Measurements from ENCODE around the gene LLGL2. TPM values are rescaled to one million over a fixed set of nuclear protein-coding genes. Genes with fewer than 3 reads are reported as not detected.

The LLGL2 gene
- total and polyA plus RNA-seq, 2 donors (not counting 1 experiment from before 2014, with no cell fraction given): 0.03 to 0.33 TPM

DNA sequence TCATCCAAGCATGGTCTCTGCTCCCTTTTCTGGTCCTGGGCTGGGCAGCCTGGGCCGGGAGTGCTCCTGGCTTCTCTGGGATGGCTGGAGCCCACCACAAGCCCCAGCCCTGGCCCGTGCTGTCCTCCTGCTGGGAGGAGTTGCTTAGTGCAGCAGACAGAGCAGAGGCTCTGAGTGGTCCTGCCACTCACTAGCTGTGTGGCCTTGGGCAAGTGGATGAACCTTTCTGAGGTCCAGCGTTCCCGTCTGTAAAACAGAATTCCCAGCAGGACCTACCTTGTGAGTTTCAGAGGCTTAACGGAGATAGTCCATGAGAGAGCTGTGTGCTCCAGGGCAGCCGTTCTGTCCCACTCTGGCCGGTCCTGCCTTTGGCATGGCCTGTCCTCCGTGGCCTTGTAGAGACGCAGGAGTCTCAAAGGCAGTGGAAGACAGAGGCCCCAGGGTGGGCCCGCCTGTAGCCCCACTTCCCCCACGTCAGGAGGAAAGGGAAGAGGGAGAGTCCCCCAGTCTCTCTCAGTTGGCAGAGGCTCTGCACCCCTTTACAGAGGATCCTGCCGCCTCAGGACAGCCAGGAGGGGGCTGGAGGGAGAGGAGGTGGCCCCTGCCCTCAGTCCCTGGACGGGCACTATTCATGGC lies 69.9 kb downstream of the LLGL2 start:
- no peak overlapping the region for H3K4me2 ChIP-seq (ENCODE audit: extremely low read depth, insufficient read depth, low read length)
- no peaks in the 10 kb centered on the region for H3K79me2 ChIP-seq (ENCODE audit: control insufficient read depth, insufficient read depth, low read length)
- H3K36me3 ChIP-seq (ENCODE audit: control insufficient read depth, insufficient read depth, low read length): no peaks in the 10 kb centered on the region
- no peak overlapping the region for H3K27ac ChIP-seq (ENCODE audit: insufficient read depth, low read length)
- H4K20me1 ChIP-seq (ENCODE audit: control insufficient read depth, extremely low read depth, insufficient read depth, low read length): no peaks in the 10 kb centered on the region
- no peak overlapping the region for H2AFZ ChIP-seq (ENCODE audit: low read length)
- DNase-seq (ENCODE audit: low read depth in 2 of 2): no peak
- no peaks in the 10 kb centered on the region for H3K9me3 ChIP-seq (ENCODE audit: control insufficient read depth, insufficient read depth, low read depth, low read length)
- no peaks in the 10 kb centered on the region for H3K4me1 ChIP-seq (ENCODE audit: control insufficient read depth, extremely low read depth, insufficient read depth, low read length)
- H3K4me3 ChIP-seq (replicated peaks in 1 of 4; ENCODE audit: control extremely low read depth in 1 of 4, insufficient read depth in 1 of 4, low read depth in 3 of 4, low read length in 4 of 4): no peak overlapping the region
- no peak overlapping the region for H3K9ac ChIP-seq (ENCODE audit: insufficient read depth, low read length)
- no peak for TF ChIP-seq EZH2 (IDR thresholded peaks at IDR 0.05; ENCODE audit: low read length, missing control alignments)
- TF ChIP-seq, protein P1, sequence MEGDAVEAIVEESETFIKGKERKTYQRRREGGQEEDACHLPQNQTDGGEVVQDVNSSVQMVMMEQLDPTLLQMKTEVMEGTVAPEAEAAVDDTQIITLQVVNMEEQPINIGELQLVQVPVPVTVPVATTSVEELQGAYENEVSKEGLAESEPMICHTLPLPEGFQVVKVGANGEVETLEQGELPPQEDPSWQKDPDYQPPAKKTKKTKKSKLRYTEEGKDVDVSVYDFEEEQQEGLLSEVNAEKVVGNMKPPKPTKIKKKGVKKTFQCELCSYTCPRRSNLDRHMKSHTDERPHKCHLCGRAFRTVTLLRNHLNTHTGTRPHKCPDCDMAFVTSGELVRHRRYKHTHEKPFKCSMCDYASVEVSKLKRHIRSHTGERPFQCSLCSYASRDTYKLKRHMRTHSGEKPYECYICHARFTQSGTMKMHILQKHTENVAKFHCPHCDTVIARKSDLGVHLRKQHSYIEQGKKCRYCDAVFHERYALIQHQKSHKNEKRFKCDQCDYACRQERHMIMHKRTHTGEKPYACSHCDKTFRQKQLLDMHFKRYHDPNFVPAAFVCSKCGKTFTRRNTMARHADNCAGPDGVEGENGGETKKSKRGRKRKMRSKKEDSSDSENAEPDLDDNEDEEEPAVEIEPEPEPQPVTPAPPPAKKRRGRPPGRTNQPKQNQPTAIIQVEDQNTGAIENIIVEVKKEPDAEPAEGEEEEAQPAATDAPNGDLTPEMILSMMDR (conservative IDR thresholded peaks at IDR 0.05 in 1 of 2, IDR thresholded peaks at IDR 0.05 in 1 of 2; ENCODE audit: low read depth in 1 of 2, low read length in 2 of 2): no peak
- peaks cover 4% of the 10 kb centered on the region for H3K27me3 ChIP-seq (ENCODE audit: control insufficient read depth, insufficient read depth, low read length)

DNA sequence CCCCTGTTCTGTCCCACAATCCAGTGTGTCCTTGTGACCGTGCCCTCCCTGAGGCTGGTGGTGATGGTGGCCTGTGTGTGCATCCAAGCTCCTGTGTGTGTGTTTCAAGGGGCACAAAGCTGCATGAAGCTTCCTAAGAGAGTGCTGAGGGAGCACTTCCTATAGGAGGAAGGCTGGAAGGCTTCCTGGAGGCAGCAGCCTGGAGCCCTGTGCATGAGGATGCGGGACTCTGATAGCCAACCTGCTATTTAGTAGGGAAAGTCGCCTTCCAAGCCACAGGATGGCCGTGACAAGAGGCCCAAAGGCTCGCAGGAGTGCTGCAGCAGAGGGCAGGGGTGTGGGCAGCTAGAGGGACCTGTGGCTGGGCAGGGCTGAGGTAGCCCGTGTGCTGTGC lies 70.4 kb downstream of the LLGL2 start:
- Histone ChIP-seq H3K27ac (ENCODE audit: insufficient read depth, low read length) (no peak overlapping the region), H3K4me3 (replicated peaks in 1 of 4; ENCODE audit: control extremely low read depth in 1 of 4, insufficient read depth in 1 of 4, low read depth in 3 of 4, low read length in 4 of 4) (no peak overlapping the region), H3K4me2 (ENCODE audit: extremely low read depth, insufficient read depth, low read length) (no peak overlapping the region), H4K20me1 (ENCODE audit: control insufficient read depth, extremely low read depth, insufficient read depth, low read length) (no peaks in the 10 kb centered on the region), H3K36me3 (ENCODE audit: control insufficient read depth, insufficient read depth, low read length) (no peaks in the 10 kb centered on the region), H3K9me3 (ENCODE audit: control insufficient read depth, insufficient read depth, low read depth, low read length) (no peaks in the 10 kb centered on the region), H3K4me1 (ENCODE audit: control insufficient read depth, extremely low read depth, insufficient read depth, low read length) (no peaks in the 10 kb centered on the region), H2AFZ (ENCODE audit: low read length) (no peak overlapping the region), H3K27me3 (ENCODE audit: control insufficient read depth, insufficient read depth, low read length) (peaks cover 4% of the 10 kb centered on the region), H3K79me2 (ENCODE audit: control insufficient read depth, insufficient read depth, low read length) (no peaks in the 10 kb centered on the region), H3K9ac (ENCODE audit: insufficient read depth, low read length) (no peak overlapping the region)
- DNase-seq (ENCODE audit: low read depth in 2 of 2): no peak
- TF ChIP-seq, protein P1 (conservative IDR thresholded peaks at IDR 0.05 in 1 of 2, IDR thresholded peaks at IDR 0.05 in 1 of 2; ENCODE audit: low read depth in 1 of 2, low read length in 2 of 2): no peak
- no peak for TF ChIP-seq EZH2 (IDR thresholded peaks at IDR 0.05; ENCODE audit: low read length, missing control alignments)

DNA sequence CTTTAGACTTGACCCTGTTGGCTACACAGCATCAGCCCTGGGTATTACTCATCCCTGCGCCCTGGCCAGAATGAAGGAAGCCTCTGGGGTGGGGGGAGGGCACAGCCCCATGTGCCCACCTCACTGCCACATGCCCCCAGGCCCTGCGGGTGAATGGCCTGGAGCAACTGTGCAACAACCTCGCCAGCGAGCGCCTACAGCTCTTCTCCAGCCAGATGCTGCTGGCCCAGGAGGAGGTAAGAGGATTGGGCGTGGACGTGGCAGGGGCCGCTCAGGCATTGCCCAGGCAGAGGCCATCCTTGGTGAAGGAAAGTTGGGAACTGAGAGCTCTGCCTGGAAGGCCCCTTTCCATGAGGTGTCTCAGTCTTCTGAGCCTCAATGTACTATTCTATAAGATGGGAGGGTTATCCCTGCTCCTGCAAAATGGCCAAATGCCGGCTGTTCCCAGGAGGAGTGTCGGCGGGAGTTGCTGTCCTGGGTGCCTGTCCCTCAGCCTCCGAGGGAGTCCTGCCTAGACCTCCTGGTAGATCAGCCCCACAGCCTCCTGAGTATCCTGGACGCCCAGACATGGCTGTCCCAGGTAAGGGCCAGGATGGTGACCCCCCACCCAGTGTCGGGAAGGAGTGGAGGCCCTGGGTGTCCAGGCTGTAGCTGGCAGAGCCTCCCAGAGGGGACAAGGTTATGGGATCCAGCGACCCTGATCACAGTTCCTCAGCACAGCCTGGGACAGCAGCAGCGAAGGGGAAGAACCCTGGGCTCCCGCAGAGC lies 71.0 kb downstream of the LLGL2 start:
- Histone ChIP-seq H3K4me2 (ENCODE audit: extremely low read depth, insufficient read depth, low read length) (no peak overlapping the region), H2AFZ (ENCODE audit: low read length) (no peak overlapping the region), H3K9me3 (ENCODE audit: control insufficient read depth, insufficient read depth, low read depth, low read length) (no peaks in the 10 kb centered on the region), H3K27ac (ENCODE audit: insufficient read depth, low read length) (no peak overlapping the region), H4K20me1 (ENCODE audit: control insufficient read depth, extremely low read depth, insufficient read depth, low read length) (no peaks in the 10 kb centered on the region), H3K4me1 (ENCODE audit: control insufficient read depth, extremely low read depth, insufficient read depth, low read length) (no peaks in the 10 kb centered on the region), H3K4me3 (replicated peaks in 1 of 4; ENCODE audit: control extremely low read depth in 1 of 4, insufficient read depth in 1 of 4, low read depth in 3 of 4, low read length in 4 of 4) (no peak overlapping the region), H3K36me3 (ENCODE audit: control insufficient read depth, insufficient read depth, low read length) (no peaks in the 10 kb centered on the region), H3K9ac (ENCODE audit: insufficient read depth, low read length) (no peak overlapping the region), H3K27me3 (ENCODE audit: control insufficient read depth, insufficient read depth, low read length) (peaks cover 4% of the 10 kb centered on the region), H3K79me2 (ENCODE audit: control insufficient read depth, insufficient read depth, low read length) (no peaks in the 10 kb centered on the region)
- no peak for TF ChIP-seq EZH2 (IDR thresholded peaks at IDR 0.05; ENCODE audit: low read length, missing control alignments)
- TF ChIP-seq, protein P1 (conservative IDR thresholded peaks at IDR 0.05 in 1 of 2, IDR thresholded peaks at IDR 0.05 in 1 of 2; ENCODE audit: low read depth in 1 of 2, low read length in 2 of 2): no peak
- DNase-seq (ENCODE audit: low read depth in 2 of 2): no peak
